CD4-positive, alpha-beta T cell treated with Interleukin-21 for 1 hour (primary cell): Measurements from ENCODE around the gene SLC24A4.

Experiments used
- DNase-seq: peaks from one replicate; pipeline ENCODE4 v3.0.0-alpha.2; 2020

The SLC24A4 gene

GRCh38 chr14:92510972-92511371 lies 188.0 kb downstream of the SLC24A4 start:
- DNase-seq: no peak

- no peak for DNase-seq
Measured at GRCh38 chr14:92511453-92512238, 188.7 kb downstream of the SLC24A4 start.

- DNase-seq: no peak
Measured at GRCh38 chr14:92512807-92513203, 189.8 kb downstream of the SLC24A4 start.

- peak; percentile 56 for DNase-seq
Measured at GRCh38 chr14:92513204-92513965, 190.4 kb downstream of the SLC24A4 start, which contains the start of gene RIN3. Gene RIN3, plus strand, starts transcription at chr14:92513781. Its CDS starts 152 bp downstream, at chr14:92513933.

- no peak for DNase-seq
Measured at GRCh38 chr14:92513966-92514843, 191.2 kb downstream of the SLC24A4 start.

- DNase-seq: no peak
Measured at GRCh38 chr14:92514844-92515514, 192.0 kb downstream of the SLC24A4 start.

GRCh38 chr14:92515546-92516343 lies 192.8 kb downstream of the SLC24A4 start:
- DNase-seq: no peak

- no peak for DNase-seq
Measured at GRCh38 chr14:92516344-92516965, 193.5 kb downstream of the SLC24A4 start.

GRCh38 chr14:92516966-92517506 lies 194.1 kb downstream of the SLC24A4 start:
- DNase-seq: no peak

GRCh38 chr14:92517761-92518160 lies 194.8 kb downstream of the SLC24A4 start:
- no peak for DNase-seq

GRCh38 chr14:92519246-92520101 lies 196.5 kb downstream of the SLC24A4 start:
- DNase-seq: no peak

- peak; percentile 29 for DNase-seq
Measured at GRCh38 chr14:92520102-92521057, 197.4 kb downstream of the SLC24A4 start.

- DNase-seq: no peak
Measured at GRCh38 chr14:92521058-92521415, 198.1 kb downstream of the SLC24A4 start.

GRCh38 chr14:92523752-92524151 lies 200.8 kb downstream of the SLC24A4 start:
- no peak for DNase-seq

GRCh38 chr14:92524602-92525185 lies 201.7 kb downstream of the SLC24A4 start:
- no peak for DNase-seq

- no peak for DNase-seq
Measured at GRCh38 chr14:92525322-92526095, 202.5 kb downstream of the SLC24A4 start.

- no peak for DNase-seq
Measured at GRCh38 chr14:92527721-92528120, 204.8 kb downstream of the SLC24A4 start.
